SK-N-SH (cell line): ENCODE measurements around the gene DMKN. TPM values are rescaled to one million over a fixed set of nuclear protein-coding genes. Genes with fewer than 3 reads are reported as not detected.

Experiments
- CTCF ChIA-PET: fragments of 300-600, 350-600 bp; formaldehyde crosslinking; extraction: SDS; loops from one replicate; lab custom pipeline; 2021; lab: Yijun Ruan, JAX
- POLR2A ChIA-PET: fragments of 350-600 bp; sonication (Branson Sonifier 250); formaldehyde crosslinking; extraction: SDS; loops from one replicate; lab custom pipeline; 2020; ENCODE audit warnings: antibody characterized with exemption, inconsistent platforms; lab: Yijun Ruan, JAX
- DNase-seq: peaks from one replicate; pipeline ENCODE4 v3.0.0; 2012
- H2AFZ ChIP-seq: fragments of 200-600 bp; sonication (generic); 2 replicates; pipeline ENCODE4 v1.8.1; 2016; ENCODE audit warnings: antibody characterized with exemption, mild to moderate bottlenecking, low read depth
- H3F3A ChIP-seq: fragments of 200-600 bp; sonication (generic); replicated peaks from 2 replicates; pipeline ENCODE3; 2016; ENCODE audit warnings: antibody characterized with exemption, mild to moderate bottlenecking; ENCODE audit not compliant: insufficient read depth
- H3K27ac ChIP-seq, 2 experiments: fragments of 200-500 bp in 1 of 2; fragments of 200-600 bp in 1 of 2; sonication (Bioruptor generic) in 1 of 2; sonication (generic), shearing (Covaris generic) in 1 of 2; 2 replicates each; pipeline versions ENCODE4 v1.5.1 to v1.6.1; 2014 to 2016; ENCODE audit warnings: low read depth in 2 of 2, inconsistent platforms in 1 of 2, low read length in 1 of 2, mild to moderate bottlenecking in 1 of 2, mixed read lengths in 1 of 2
- H3K27me3 ChIP-seq: fragments of 200-600 bp; sonication (generic), shearing (Covaris generic); 2 replicates; pipeline ENCODE4 v1.6.1; 2016; ENCODE audit warnings: mixed run types; ENCODE audit not compliant: insufficient read depth
- H3K36me3 ChIP-seq, 2 experiments: fragments of 200-500 bp in 1 of 2; fragments of 200-600 bp in 1 of 2; sonication (Bioruptor generic) in 1 of 2; sonication (generic) in 1 of 2; replicated peaks in 1 of 2; 2 replicates each; pipeline versions ENCODE3 to v1.5.1; 2014 to 2016; ENCODE audit warnings: low read length in 1 of 2, mild to moderate bottlenecking in 1 of 2; ENCODE audit not compliant: insufficient read depth in 2 of 2, control insufficient read depth in 1 of 2
- H3K4me1 ChIP-seq, 2 experiments: fragments of 200-500 bp in 1 of 2; fragments of 200-600 bp in 1 of 2; sonication (Bioruptor generic) in 1 of 2; sonication (generic), shearing (Covaris generic) in 1 of 2; 2 replicates each; pipeline versions ENCODE4 v1.5.1 to v1.6.1; 2014 to 2016; ENCODE audit warnings: low read depth in 1 of 2, low read length in 1 of 2, mixed run types in 1 of 2; ENCODE audit not compliant: insufficient read depth in 2 of 2, control insufficient read depth in 1 of 2
- H3K4me2 ChIP-seq: fragments of 200-600 bp; sonication (generic), shearing (Covaris generic); 2 replicates; pipeline ENCODE4 v1.6.1; 2017; ENCODE audit warnings: mixed run types
- H3K4me3 ChIP-seq, 2 experiments: fragments of 200-500 bp in 1 of 2; fragments of 200-600 bp in 1 of 2; sonication (Bioruptor generic) in 1 of 2; sonication (generic), shearing (Covaris generic) in 1 of 2; 2 replicates each; pipeline versions ENCODE4 v1.5.1 to v1.8.1; 2014 to 2016; ENCODE audit warnings: low read depth in 2 of 2, inconsistent platforms in 1 of 2, low read length in 1 of 2, mild to moderate bottlenecking in 1 of 2, mixed read lengths in 1 of 2, moderate library complexity in 1 of 2
- H3K79me2 ChIP-seq: fragments of 200-600 bp; sonication (generic); 2 replicates; pipeline ENCODE4 v1.8.1; 2017; ENCODE audit warnings: mild to moderate bottlenecking; ENCODE audit not compliant: insufficient read depth
- H3K9ac ChIP-seq: fragments of 200-600 bp; sonication (generic); 2 replicates; pipeline ENCODE4 v1.6.1; 2017; ENCODE audit warnings: mixed run types
- H3K9me2 ChIP-seq: fragments of 200-600 bp; sonication (generic); 2 replicates; pipeline ENCODE4 v1.6.1; 2017; ENCODE audit warnings: mixed run types
- H3K9me3 ChIP-seq: fragments of 200-600 bp; sonication (generic); 2 replicates; pipeline ENCODE4 v1.6.1; 2017; ENCODE audit warnings: mixed run types, mild to moderate bottlenecking, moderate library complexity
- H4K20me1 ChIP-seq: fragments of 200-600 bp; sonication (generic); 2 replicates; pipeline ENCODE4 v1.6.1; 2017; ENCODE audit warnings: mild to moderate bottlenecking, mixed run types; ENCODE audit not compliant: insufficient read depth
- CTCF ChIP-seq: fragments of 200-600 bp; sonication (generic); IDR thresholded peaks from 2 replicates; pipeline ENCODE4 v1.6.1; 2017; ENCODE audit warnings: antibody characterized with exemption, mild to moderate bottlenecking, moderate library complexity
- EP300 ChIP-seq, 2 experiments: IDR thresholded peaks; 2 replicates each; pipeline versions ENCODE4 v1.4.0 to v1.6.1; 2012; ENCODE audit warnings: borderline replicate concordance in 1 of 2, low read depth in 1 of 2, low read length in 1 of 2
- EZH2phosphoT487 ChIP-seq: fragments of 200-600 bp; sonication (generic); IDR thresholded peaks from 2 replicates; pipeline ENCODE4 v1.6.1; 2017; ENCODE audit warnings: low read depth, mixed run types, mild to moderate bottlenecking, antibody characterized with exemption, moderate library complexity, borderline replicate concordance
- FOSL2 ChIP-seq: IDR thresholded peaks from 2 replicates; pipeline ENCODE4 v1.4.0; 2012; ENCODE audit warnings: low read depth, mild to moderate bottlenecking, moderate library complexity, borderline replicate concordance
- IRF3 ChIP-seq: fragments of 150-350 bp; IDR thresholded peaks from 2 replicates; pipeline ENCODE4 v1.6.1; 2016; ENCODE audit warnings: mild to moderate bottlenecking, low read depth, low read length
- MAX ChIP-seq: IDR thresholded peaks from 2 replicates; pipeline ENCODE4 v1.4.0; 2012; ENCODE audit warnings: low read depth
- MEF2A ChIP-seq: IDR thresholded peaks from 2 replicates; pipeline ENCODE4 v1.4.0; 2012; ENCODE audit warnings: low read depth, borderline replicate concordance
- MXI1 ChIP-seq: IDR thresholded peaks from 2 replicates; pipeline ENCODE4 v1.6.1; 2012; ENCODE audit warnings: mild to moderate bottlenecking, low read depth, low read length, improper control_type of control experiment
- NRF1 ChIP-seq: IDR thresholded peaks from 2 replicates; pipeline ENCODE4 v1.6.1; 2012; ENCODE audit warnings: low read depth, mild to moderate bottlenecking, low read length
- POLR2AphosphoS5 ChIP-seq: IDR thresholded peaks from 2 replicates; pipeline ENCODE4 v1.6.1; 2012; ENCODE audit warnings: low read depth, low read length
- RAD21 ChIP-seq: IDR thresholded peaks from 2 replicates; pipeline ENCODE4 v1.6.1; 2012; ENCODE audit warnings: mild to moderate bottlenecking, low read length
- RFX5 ChIP-seq: IDR thresholded peaks from 2 replicates; pipeline ENCODE4 v1.6.1; 2012; ENCODE audit warnings: mild to moderate bottlenecking, improper control_type of control experiment, low read length
- RXRA ChIP-seq: IDR thresholded peaks from 2 replicates; pipeline ENCODE4 v1.4.0; 2012; ENCODE audit warnings: low read depth, mild to moderate bottlenecking, borderline replicate concordance
- TAF1 ChIP-seq: IDR thresholded peaks from 2 replicates; pipeline ENCODE4 v1.6.1; 2012; ENCODE audit warnings: low read depth, mild to moderate bottlenecking, low read length, moderate library complexity, borderline replicate concordance
- TCF12 ChIP-seq: IDR thresholded peaks from 2 replicates; pipeline ENCODE4 v1.4.0; 2012
- TEAD4 ChIP-seq: IDR thresholded peaks from 2 replicates; pipeline ENCODE4 v1.4.0; 2012; ENCODE audit warnings: mild to moderate bottlenecking, borderline replicate concordance; ENCODE audit not compliant: insufficient read depth
- USF2 ChIP-seq: fragments of 150-350 bp; IDR thresholded peaks from 2 replicates; pipeline ENCODE4 v1.6.1; 2017; ENCODE audit warnings: antibody characterized with exemption, low read length, low read depth, borderline replicate concordance
- WGBS: methylation state at CpG from one replicate; pipeline ENCODE4 v1.1.6; 2017; ENCODE audit warnings: low lambda C conversion rate; 5-methylcytosine and 5-hydroxymethylcytosine counted together
- polyA plus RNA-seq, 3 experiments: library from polyadenylated mRNA; depleted of rRNA; stranded (reverse); fragments of >200 nt; gene quantifications; 2 replicates each; pipeline ENCODE4 v1.2.3, GENCODE V29; 2012
- TF ChIP-seq, protein P1 (sequence below): IDR thresholded peaks from 2 replicates; pipeline ENCODE4 v1.4.0; 2012; ENCODE audit warnings: low read depth, borderline replicate concordance
- TF ChIP-seq, protein P2 (sequence below): IDR thresholded peaks from 2 replicates; pipeline ENCODE4 v1.4.0; 2012; ENCODE audit warnings: low read depth, borderline replicate concordance
- TF ChIP-seq, protein P3 (sequence below): IDR thresholded peaks from 2 replicates; pipeline ENCODE4 v1.6.1; 2012; ENCODE audit warnings: mild to moderate bottlenecking, low read depth, low read length, moderate library complexity

DMKN gene
- polyA plus RNA-seq, 1 of the 3 experiments (the other 2 are of a cell fraction): not detected

DNA sequence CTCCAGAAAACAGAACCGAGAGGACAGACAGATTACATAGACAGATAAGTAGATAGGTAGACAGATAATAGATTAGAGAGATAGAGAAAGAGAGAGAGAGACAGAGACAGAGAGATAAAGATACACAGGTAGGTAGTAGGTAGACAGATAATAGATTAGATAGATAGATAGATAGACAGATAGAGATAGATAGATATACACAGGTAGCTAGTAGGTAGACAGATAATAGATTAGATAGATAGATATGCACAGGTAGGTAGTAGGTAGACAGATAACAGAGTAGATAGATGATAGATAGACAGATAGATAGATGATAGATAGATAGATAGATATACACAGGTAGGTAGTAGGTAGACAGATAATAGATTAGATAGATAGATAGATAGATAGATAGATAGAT is 55.3 kb downstream of the DMKN start:
- H3K36me3 ChIP-seq: no peaks in the 10 kb centered on the region
- no peak overlapping the region for H3K9ac ChIP-seq
- ChIA-PET POLR2A (no interaction called here), CTCF (interaction anchor here (0.9 kb wide), 1 partner anchor 105 kb away, joined by 3 read pairs; no protein-coding TSS in a partner anchor)
- no peaks in the 10 kb centered on the region for H4K20me1 ChIP-seq
- no peaks in the 10 kb centered on the region for H3K79me2 ChIP-seq
- H3F3A ChIP-seq: no peaks in the 10 kb centered on the region
- no peak overlapping the region for H3K4me3 ChIP-seq
- WGBS: 7% methylated on average over 1 of the region's 1 CpG
- no peak for DNase-seq
- peaks cover 24% of the 10 kb centered on the region; the same call in 1 of the 2 replicates for H3K27me3 ChIP-seq
- H3K4me1 ChIP-seq: peaks cover 0 to 5% of the 10 kb centered on the region in 2 experiments; a peak in 1 of 4 replicates
- H3K9me2 ChIP-seq: no peaks in the 10 kb centered on the region
- no peak overlapping the region for H3K27ac ChIP-seq
- no peaks in the 10 kb centered on the region for H3K9me3 ChIP-seq
- no peak overlapping the region for H3K4me2 ChIP-seq
- no peak overlapping the region for H2AFZ ChIP-seq
- TF ChIP-seq CTCF: no peak
- no peak for TF ChIP-seq RFX5
- TF ChIP-seq MXI1: no peak
- no peak for TF ChIP-seq TAF1
- TF ChIP-seq IRF3: no peak
- TF ChIP-seq EP300 (IDR thresholded peaks at IDR 0.05; ENCODE audit: borderline replicate concordance in 1 of 2, low read depth in 1 of 2, low read length in 1 of 2): no peak
- TF ChIP-seq TEAD4: no peak
- TF ChIP-seq, protein P1, sequence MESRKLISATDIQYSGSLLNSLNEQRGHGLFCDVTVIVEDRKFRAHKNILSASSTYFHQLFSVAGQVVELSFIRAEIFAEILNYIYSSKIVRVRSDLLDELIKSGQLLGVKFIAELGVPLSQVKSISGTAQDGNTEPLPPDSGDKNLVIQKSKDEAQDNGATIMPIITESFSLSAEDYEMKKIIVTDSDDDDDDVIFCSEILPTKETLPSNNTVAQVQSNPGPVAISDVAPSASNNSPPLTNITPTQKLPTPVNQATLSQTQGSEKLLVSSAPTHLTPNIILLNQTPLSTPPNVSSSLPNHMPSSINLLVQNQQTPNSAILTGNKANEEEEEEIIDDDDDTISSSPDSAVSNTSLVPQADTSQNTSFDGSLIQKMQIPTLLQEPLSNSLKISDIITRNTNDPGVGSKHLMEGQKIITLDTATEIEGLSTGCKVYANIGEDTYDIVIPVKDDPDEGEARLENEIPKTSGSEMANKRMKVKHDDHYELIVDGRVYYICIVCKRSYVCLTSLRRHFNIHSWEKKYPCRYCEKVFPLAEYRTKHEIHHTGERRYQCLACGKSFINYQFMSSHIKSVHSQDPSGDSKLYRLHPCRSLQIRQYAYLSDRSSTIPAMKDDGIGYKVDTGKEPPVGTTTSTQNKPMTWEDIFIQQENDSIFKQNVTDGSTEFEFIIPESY: no peak
- TF ChIP-seq POLR2AphosphoS5: no peak
- TF ChIP-seq, protein P2, sequence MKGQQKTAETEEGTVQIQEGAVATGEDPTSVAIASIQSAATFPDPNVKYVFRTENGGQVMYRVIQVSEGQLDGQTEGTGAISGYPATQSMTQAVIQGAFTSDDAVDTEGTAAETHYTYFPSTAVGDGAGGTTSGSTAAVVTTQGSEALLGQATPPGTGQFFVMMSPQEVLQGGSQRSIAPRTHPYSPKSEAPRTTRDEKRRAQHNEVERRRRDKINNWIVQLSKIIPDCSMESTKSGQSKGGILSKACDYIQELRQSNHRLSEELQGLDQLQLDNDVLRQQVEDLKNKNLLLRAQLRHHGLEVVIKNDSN: no peak
- TF ChIP-seq, protein P3, sequence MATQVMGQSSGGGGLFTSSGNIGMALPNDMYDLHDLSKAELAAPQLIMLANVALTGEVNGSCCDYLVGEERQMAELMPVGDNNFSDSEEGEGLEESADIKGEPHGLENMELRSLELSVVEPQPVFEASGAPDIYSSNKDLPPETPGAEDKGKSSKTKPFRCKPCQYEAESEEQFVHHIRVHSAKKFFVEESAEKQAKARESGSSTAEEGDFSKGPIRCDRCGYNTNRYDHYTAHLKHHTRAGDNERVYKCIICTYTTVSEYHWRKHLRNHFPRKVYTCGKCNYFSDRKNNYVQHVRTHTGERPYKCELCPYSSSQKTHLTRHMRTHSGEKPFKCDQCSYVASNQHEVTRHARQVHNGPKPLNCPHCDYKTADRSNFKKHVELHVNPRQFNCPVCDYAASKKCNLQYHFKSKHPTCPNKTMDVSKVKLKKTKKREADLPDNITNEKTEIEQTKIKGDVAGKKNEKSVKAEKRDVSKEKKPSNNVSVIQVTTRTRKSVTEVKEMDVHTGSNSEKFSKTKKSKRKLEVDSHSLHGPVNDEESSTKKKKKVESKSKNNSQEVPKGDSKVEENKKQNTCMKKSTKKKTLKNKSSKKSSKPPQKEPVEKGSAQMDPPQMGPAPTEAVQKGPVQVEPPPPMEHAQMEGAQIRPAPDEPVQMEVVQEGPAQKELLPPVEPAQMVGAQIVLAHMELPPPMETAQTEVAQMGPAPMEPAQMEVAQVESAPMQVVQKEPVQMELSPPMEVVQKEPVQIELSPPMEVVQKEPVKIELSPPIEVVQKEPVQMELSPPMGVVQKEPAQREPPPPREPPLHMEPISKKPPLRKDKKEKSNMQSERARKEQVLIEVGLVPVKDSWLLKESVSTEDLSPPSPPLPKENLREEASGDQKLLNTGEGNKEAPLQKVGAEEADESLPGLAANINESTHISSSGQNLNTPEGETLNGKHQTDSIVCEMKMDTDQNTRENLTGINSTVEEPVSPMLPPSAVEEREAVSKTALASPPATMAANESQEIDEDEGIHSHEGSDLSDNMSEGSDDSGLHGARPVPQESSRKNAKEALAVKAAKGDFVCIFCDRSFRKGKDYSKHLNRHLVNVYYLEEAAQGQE: no peak
- no peak for TF ChIP-seq USF2
- no peak for TF ChIP-seq NRF1
- TF ChIP-seq TCF12: no peak
- no peak for TF ChIP-seq RAD21
- TF ChIP-seq MEF2A: no peak
- TF ChIP-seq FOSL2: no peak
- TF ChIP-seq EZH2phosphoT487: no peak
- no peak for TF ChIP-seq MAX
- no peak for TF ChIP-seq RXRA
- TF ChIP-seq, all 33 proteins: peak for 0
